Mucosa of rectum (tissue), 2 donors: ENCODE measurements around the gene SCFD2.

Source experiments
- H3K27ac ChIP-seq, 2 donors: one replicate each; pipeline ENCODE4 v1.7.0; 2013; ENCODE audit warnings: inconsistent platforms in 2 of 2, low read depth in 2 of 2, low read length in 2 of 2
- H3K27me3 ChIP-seq, 2 donors: one replicate each; pipeline ENCODE4 v1.7.0; 2013; ENCODE audit warnings: low read length in 2 of 2; ENCODE audit not compliant: control insufficient read depth in 2 of 2, insufficient read depth in 2 of 2
- H3K36me3 ChIP-seq, 2 donors: one replicate each; pipeline ENCODE4 v1.7.0; 2013; ENCODE audit warnings: low read length in 2 of 2; ENCODE audit not compliant: control insufficient read depth in 2 of 2, insufficient read depth in 2 of 2
- H3K4me1 ChIP-seq, 2 donors: one replicate each; pipeline ENCODE4 v1.7.0; 2013; ENCODE audit warnings: low read length in 2 of 2, mild to moderate bottlenecking in 1 of 2; ENCODE audit not compliant: control insufficient read depth in 2 of 2, insufficient read depth in 2 of 2
- H3K4me3 ChIP-seq, 2 donors: one replicate each; pipeline ENCODE4 v1.7.0; 2013; ENCODE audit warnings: low read length in 2 of 2
- H3K9ac ChIP-seq, 2 donors: one replicate each; pipeline ENCODE4 v1.7.0; 2013; ENCODE audit warnings: low read length in 2 of 2, low read depth in 1 of 2, mild to moderate bottlenecking in 1 of 2
- H3K9me3 ChIP-seq, 2 donors: one replicate each; pipeline ENCODE4 v1.7.0; 2013; ENCODE audit warnings: low read length in 2 of 2; ENCODE audit not compliant: control insufficient read depth in 2 of 2
- donor health status: healthy.
- donor health status: Normal muscosa, but diverticular disease.

The SCFD2 gene

DNA sequence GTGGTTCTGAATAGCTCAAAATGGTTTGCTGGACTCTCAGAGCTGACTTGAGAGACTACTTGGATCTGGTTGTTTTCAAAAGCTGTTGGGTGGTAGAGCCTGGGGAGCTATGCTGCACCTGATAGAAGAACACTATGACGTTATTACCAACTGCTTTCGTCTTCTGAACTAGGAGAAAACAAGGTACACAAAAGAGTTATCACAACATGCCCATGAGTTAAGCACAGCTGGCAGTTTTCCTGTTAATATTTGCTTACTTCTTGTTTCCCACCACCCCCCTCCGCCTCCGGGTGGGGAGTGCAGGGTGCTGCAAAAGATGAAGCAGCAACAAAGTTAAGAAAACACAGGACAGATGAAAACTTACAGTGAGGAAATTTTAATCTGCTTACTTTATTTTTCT, 434.6 kb downstream of the SCFD2 start:
- H3K27ac ChIP-seq, result no peak overlapping the region
- H3K9me3 ChIP-seq, result no peaks in the 10 kb centered on the region
- no peak overlapping the region for H3K4me3 ChIP-seq
- no peaks in the 10 kb centered on the region for H3K27me3 ChIP-seq
- no peaks in the 10 kb centered on the region for H3K36me3 ChIP-seq
- H3K4me1 ChIP-seq, result no peaks in the 10 kb centered on the region
- no peak overlapping the region for H3K9ac ChIP-seq

GRCh38 chr4:52926196-52926974, 439.5 kb downstream of the SCFD2 start:
- Histone ChIP-seq H3K4me3 (no peak overlapping the region), H3K9ac (no peak overlapping the region), H3K36me3 (no peaks in the 10 kb centered on the region), H3K27me3 (no peaks in the 10 kb centered on the region), H3K27ac (no peak overlapping the region), H3K4me1 (no peaks in the 10 kb centered on the region), H3K9me3 (no peaks in the 10 kb centered on the region)

DNA sequence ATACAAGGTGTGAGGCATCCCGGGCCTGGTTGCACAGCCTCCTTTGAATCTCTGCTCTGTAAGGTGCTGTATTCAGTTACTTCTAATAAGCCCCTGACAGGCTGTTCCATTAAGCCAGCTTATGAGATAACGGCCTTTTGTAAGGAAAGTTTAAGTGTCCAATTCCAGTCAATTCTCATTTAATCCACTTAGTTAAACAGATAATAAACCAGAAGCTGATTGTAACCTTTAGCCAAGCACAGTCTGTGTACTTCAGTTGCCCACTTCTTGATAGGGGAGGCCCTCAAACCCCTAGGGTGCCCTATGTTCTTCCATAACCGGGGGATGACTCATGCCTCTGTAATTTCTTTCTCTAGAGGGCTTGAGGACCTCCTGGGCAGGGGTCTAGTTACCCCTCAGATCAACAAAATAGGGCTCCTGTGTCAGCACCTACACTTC, 440.3 kb downstream of the SCFD2 start:
- no peaks in the 10 kb centered on the region for H3K27me3 ChIP-seq
- no peak overlapping the region for H3K9ac ChIP-seq
- H3K27ac ChIP-seq, result no peak overlapping the region
- H3K36me3 ChIP-seq, result no peaks in the 10 kb centered on the region
- H3K4me1 ChIP-seq, result no peaks in the 10 kb centered on the region
- no peaks in the 10 kb centered on the region for H3K9me3 ChIP-seq
- no peak overlapping the region for H3K4me3 ChIP-seq

DNA sequence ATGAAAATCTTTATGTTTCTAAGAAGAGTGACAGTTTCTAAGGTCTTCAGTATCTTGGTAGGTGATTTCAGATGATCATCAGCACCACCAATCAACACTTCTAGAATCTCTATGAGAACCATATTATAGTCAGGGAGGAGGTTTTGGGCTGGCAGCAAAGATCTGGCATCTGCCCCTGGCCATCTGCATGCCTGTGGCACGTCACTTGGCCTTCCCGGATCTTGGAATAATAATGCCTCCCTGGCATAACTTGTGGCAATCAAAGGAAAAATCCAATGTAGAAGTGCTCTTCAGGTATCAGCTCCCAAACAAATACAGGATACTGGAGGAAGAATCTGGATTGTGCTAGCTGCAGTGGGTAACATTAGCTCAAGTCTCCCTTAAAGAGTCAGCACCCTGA, 446.4 kb downstream of the SCFD2 start:
- Histone ChIP-seq H3K27ac (no peak overlapping the region), H3K27me3 (no peaks in the 10 kb centered on the region), H3K9ac (no peak overlapping the region), H3K4me3 (no peak overlapping the region), H3K36me3 (no peaks in the 10 kb centered on the region), H3K4me1 (no peaks in the 10 kb centered on the region), H3K9me3 (no peaks in the 10 kb centered on the region)

- no peaks in the 10 kb centered on the region for H3K27me3 ChIP-seq
- no peak overlapping the region for H3K27ac ChIP-seq
- H3K36me3 ChIP-seq, result no peaks in the 10 kb centered on the region
- H3K4me3 ChIP-seq, result no peak overlapping the region
- H3K9ac ChIP-seq, result no peak overlapping the region
- no peaks in the 10 kb centered on the region for H3K9me3 ChIP-seq
- H3K4me1 ChIP-seq, result peaks cover 0 to 2% of the 10 kb centered on the region in 2 donors
Measured at GRCh38 chr4:52917817-52918216, 448.0 kb downstream of the SCFD2 start.

- H3K27me3 ChIP-seq, result no peaks in the 10 kb centered on the region
- no peak overlapping the region for H3K4me3 ChIP-seq
- H3K4me1 ChIP-seq, result peaks cover 0 to 2% of the 10 kb centered on the region in 2 donors
- no peaks in the 10 kb centered on the region for H3K9me3 ChIP-seq
- no peak overlapping the region for H3K27ac ChIP-seq
- H3K9ac ChIP-seq, result no peak overlapping the region
- H3K36me3 ChIP-seq, result no peaks in the 10 kb centered on the region
Measured at GRCh38 chr4:52915730-52916300, 450.0 kb downstream of the SCFD2 start.

DNA sequence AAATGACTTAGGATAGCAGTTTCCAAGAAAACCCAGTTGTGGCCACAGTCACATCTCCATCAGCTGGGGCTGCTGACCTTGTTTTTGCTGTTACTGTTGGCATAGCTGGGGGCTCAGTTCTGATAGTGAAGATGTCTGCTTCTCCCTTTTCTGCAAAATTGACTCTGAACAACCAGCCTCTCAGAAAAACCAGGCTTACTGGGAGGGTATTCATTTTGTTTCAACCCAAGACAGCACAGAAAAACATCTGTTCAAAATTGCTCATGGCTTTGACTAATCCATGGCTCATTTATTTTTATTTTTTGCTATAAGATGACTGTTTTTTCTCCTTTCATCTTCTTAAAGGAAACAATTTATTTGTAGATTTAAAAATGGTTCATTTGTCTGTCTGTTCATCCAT, 450.7 kb downstream of the SCFD2 start:
- no peak overlapping the region for H3K4me3 ChIP-seq
- no peaks in the 10 kb centered on the region for H3K9me3 ChIP-seq
- H3K27me3 ChIP-seq, result no peaks in the 10 kb centered on the region
- no peaks in the 10 kb centered on the region for H3K36me3 ChIP-seq
- H3K27ac ChIP-seq, result no peak overlapping the region
- no peak overlapping the region for H3K9ac ChIP-seq
- H3K4me1 ChIP-seq, result peaks cover 0 to 2% of the 10 kb centered on the region in 2 donors

DNA sequence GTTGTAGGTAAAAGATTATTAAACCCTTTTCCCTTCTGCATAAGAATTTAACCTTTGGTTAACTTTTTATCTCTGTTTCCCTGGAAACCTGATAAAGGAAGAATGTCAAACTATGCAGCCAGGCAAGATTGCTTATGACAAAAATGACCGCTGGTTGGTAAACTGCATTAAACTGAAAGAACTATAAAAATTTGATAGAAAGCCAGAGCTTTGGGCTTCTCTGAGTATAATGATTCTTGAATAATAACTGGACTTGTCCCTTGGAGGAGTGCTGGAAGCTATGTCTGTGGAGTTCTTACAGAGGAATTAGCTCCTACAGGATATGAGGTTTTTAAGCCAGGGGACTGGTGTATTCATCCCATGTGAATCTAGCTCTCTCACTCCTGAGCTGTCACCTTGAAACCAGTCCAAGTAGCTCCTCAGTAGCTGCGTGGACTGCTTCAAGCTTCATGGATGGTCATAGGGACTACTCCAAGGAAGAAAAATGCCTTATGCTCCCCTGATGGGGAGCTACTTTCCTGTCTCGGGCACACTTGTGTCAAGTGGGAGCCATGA, 451.7 kb downstream of the SCFD2 start:
- no peaks in the 10 kb centered on the region for H3K27me3 ChIP-seq
- no peak overlapping the region for H3K4me3 ChIP-seq
- H3K36me3 ChIP-seq, result no peaks in the 10 kb centered on the region
- H3K9me3 ChIP-seq, result no peaks in the 10 kb centered on the region
- no peak overlapping the region for H3K9ac ChIP-seq
- H3K4me1 ChIP-seq, result peaks cover 0 to 2% of the 10 kb centered on the region in 2 donors
- no peak overlapping the region for H3K27ac ChIP-seq

DNA sequence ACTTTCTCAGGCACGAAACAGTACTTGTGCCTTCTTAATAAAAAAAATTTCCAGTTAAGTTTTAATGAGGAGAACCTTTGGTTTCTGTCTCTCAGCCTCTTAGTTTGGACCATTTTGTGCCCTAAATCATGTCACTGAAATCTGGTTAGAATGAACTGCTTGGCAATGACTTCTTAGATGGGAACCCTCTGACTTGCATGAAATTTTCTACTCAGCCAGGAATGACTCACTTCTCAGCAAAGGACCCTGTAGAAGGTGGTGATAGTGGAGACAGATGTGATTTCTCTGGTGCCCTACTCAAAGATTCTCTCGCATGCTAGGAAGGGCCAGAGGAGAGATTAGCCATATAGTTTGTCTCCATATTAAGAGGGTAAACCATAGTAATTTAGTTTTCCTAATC, 453.3 kb downstream of the SCFD2 start:
- Histone ChIP-seq H3K4me3 (no peak overlapping the region), H3K4me1 (peaks cover 0 to 2% of the 10 kb centered on the region in 2 donors), H3K9ac (no peak overlapping the region), H3K27ac (no peak overlapping the region), H3K27me3 (no peaks in the 10 kb centered on the region), H3K36me3 (no peaks in the 10 kb centered on the region), H3K9me3 (no peaks in the 10 kb centered on the region)

DNA sequence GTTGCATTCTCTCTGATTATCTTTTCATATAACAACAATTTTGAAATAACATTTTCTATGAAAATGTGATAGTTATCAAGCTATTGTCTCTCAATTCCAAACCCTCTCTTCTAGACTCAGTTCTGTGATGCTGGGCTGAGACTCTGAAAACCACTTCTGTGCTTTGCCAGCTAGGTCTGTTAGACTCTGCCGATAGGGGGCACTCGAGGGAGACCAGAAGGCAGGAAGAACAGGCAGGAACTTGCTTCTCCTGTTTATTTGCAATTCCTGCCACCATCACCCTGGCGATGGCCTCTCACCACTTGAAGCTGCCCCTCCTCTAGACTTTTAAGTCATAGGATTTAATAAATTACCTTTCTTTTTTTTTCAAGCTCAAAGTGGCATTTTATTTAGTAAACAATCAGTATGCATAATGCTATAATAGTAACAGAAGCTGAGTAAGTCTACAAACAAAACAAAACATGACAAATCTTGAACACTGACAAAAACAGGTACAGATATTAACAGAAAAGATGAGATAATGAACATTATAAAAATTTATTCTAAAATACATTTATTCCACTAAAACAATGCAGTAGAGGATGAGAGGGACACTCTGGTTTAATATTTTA, 454.1 kb downstream of the SCFD2 start:
- H3K27ac ChIP-seq, result no peak overlapping the region
- H3K4me3 ChIP-seq, result no peak overlapping the region
- H3K27me3 ChIP-seq, result no peaks in the 10 kb centered on the region
- peaks cover 0 to 2% of the 10 kb centered on the region in 2 donors for H3K4me1 ChIP-seq
- H3K36me3 ChIP-seq, result no peaks in the 10 kb centered on the region
- H3K9ac ChIP-seq, result no peak overlapping the region
- H3K9me3 ChIP-seq, result no peaks in the 10 kb centered on the region
